GM10847 (cell line): Measurements from ENCODE around the gene MN1.

ENCODE experiments used
- POLR2A ChIP-seq: IDR thresholded peaks from 2 replicates; pipeline ENCODE4 v1.6.1; 2011; ENCODE audit not compliant: insufficient read length; ENCODE audit errors: extremely low read depth

MN1 gene

GRCh38 chr22:27713461-27713860, 88.1 kb downstream of the MN1 start:
- TF ChIP-seq POLR2A = no peak

GRCh38 chr22:27711756-27712155, 89.8 kb downstream of the MN1 start:
- TF ChIP-seq POLR2A = no peak

- TF ChIP-seq POLR2A = no peak
These were observed 90.5 kb downstream of the MN1 start for GRCh38 chr22:27711012-27711411.

GRCh38 chr22:27709919-27710675, 91.5 kb downstream of the MN1 start:
- no peak for TF ChIP-seq POLR2A

- no peak for TF ChIP-seq POLR2A
These were observed 95.1 kb downstream of the MN1 start for GRCh38 chr22:27706489-27706888.

- TF ChIP-seq POLR2A = no peak
These were observed 96.0 kb downstream of the MN1 start for GRCh38 chr22:27705408-27706080.

GRCh38 chr22:27704581-27704980, 97.0 kb downstream of the MN1 start:
- TF ChIP-seq POLR2A = no peak

GRCh38 chr22:27699383-27700019, 102.1 kb downstream of the MN1 start:
- no peak for TF ChIP-seq POLR2A

GRCh38 chr22:27698813-27699212, 102.7 kb downstream of the MN1 start:
- no peak for TF ChIP-seq POLR2A
